Measurements from ENCODE around the gene PHEX. TPM values are rescaled to one million over a fixed set of nuclear protein-coding genes. Genes with fewer than 3 reads are reported as not detected.

The PHEX gene
- total and polyA plus RNA-seq, 2 experiments from 2014 or later = 0.05 to 0.21 TPM

DNA sequence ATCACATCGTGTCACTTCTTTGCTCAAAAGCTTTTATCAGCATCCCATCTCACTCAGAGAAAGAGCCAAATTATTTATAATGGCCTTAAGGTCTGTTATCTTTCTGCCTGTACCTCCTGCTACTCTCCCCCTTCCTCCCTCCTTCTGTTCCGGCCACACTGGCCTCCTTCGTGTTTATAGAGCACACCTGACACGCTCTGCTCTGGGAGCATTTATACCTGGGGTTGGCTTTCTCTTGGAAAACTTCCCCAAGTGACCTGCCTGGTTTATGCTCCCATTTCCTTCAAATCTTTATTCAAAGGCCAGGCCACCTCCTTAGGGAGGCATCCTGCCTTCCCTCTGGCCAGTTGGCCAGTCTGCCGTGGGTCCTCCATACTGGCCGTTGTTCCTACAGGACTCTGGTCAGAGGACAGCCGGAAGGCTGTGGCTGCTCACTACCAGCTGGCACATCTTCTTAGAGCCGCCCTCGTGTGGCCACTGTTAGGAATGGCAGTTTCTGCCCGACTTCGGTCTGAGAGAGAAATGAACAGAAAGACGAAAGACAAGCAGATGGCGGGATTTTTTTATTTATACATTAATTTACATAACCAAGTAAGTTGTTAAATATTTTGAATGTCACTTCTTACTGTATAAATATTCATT lies 160.4 kb downstream of the PHEX start:
- Histone ChIP-seq H3K27ac (ENCODE audit: low read depth) (no peak overlapping the region), H3K79me2 (replicated peaks; ENCODE audit: insufficient read depth) (no peaks in the 10 kb centered on the region), H3K4me3 (no peak overlapping the region), H3K27me3 (ENCODE audit: insufficient read depth) (no peaks in the 10 kb centered on the region), H3K4me2 (no peak overlapping the region), H3K4me1 (ENCODE audit: insufficient read depth) (no peaks in the 10 kb centered on the region), H3F3A (replicated peaks; ENCODE audit: low read depth) (no peaks in the 10 kb centered on the region), H2AFZ (0 out of 2 replicates have a peak overlapping the region, but pooled peaks have one; percentile 56), H4K20me1 (replicated peaks; ENCODE audit: insufficient read depth) (no peaks in the 10 kb centered on the region), H3K9me2 (ENCODE audit: insufficient read depth) (no peaks in the 10 kb centered on the region), H3K36me3 (ENCODE audit: insufficient read depth) (no peaks in the 10 kb centered on the region)
- H3K27ac Mint-ChIP-seq = no peak overlapping the region
- TF ChIP-seq CTCF (conservative IDR thresholded peaks at IDR 0.05; ENCODE audit: low read depth in 2 of 2) = peak; percentile 59 to 73
- no peak for TF ChIP-seq POLR2AphosphoS5 (IDR thresholded peaks at IDR 0.05; ENCODE audit: low read depth)
- TF ChIP-seq STAT1 (IDR thresholded peaks at IDR 0.05; ENCODE audit: unreplicated experiment) = no peak
- H3K4me1 Mint-ChIP-seq = no peaks in the 10 kb centered on the region
- H3K9me3 Mint-ChIP-seq = no peaks in the 10 kb centered on the region
- DNase-seq (ENCODE audit: low spot score) (peak; percentile 73), ATAC-seq (peak; percentile 84)
- no peaks in the 10 kb centered on the region for H3K27me3 Mint-ChIP-seq (ENCODE audit: insufficient read depth, low read depth, poor library complexity)
- H3K36me3 Mint-ChIP-seq (ENCODE audit: low read depth) = no peaks in the 10 kb centered on the region
- H3K4me3 Mint-ChIP-seq = no peak overlapping the region

DNA sequence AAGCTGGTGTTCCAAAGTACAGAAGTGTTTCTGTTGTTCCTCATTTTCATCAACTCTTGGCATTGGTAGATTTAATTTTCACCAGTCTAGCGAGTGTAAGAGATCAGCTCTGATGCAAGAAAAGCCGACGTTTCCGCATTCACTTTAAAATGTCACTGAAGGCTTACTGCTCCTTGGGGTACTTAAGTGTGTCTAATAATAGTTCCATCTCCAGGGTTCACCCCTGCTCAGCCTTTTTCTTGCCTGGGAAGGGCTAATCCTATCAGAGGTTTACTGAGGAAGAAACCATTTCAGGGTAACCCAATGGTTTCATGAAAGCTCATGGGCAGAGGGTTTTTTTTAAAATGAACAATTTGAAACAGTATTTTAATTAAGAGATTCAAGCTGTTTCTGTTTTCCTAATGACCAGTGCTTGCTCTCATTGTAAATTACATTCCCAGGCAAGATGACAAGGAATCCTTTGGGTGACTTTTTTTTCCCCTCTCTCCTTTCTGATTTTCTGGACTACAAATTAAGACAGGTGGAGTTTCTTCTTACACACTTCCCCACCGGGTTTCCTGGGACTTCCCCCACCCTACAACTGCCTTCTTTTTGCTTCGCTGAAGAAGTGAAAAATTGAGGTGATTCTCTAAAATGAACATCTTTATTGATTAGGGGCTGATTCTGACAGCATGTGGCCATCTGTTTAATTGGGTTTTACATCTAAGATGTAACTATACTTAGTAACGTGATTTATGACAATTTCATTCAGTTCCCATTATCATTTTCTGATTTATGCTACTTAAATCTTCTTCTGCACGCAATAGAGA lies 161.9 kb downstream of the PHEX start:
- H3K27ac ChIP-seq (ENCODE audit: low read depth) = no peak overlapping the region
- H3K9me2 ChIP-seq (ENCODE audit: insufficient read depth) = no peaks in the 10 kb centered on the region
- no peaks in the 10 kb centered on the region for H3K4me1 ChIP-seq (ENCODE audit: insufficient read depth)
- Mint-ChIP-seq H3K27me3 (ENCODE audit: insufficient read depth, low read depth, poor library complexity) (no peaks in the 10 kb centered on the region), H3K27ac (no peak overlapping the region), H3K36me3 (ENCODE audit: low read depth) (no peaks in the 10 kb centered on the region), H3K4me3 (no peak overlapping the region), H3K4me1 (no peaks in the 10 kb centered on the region), H3K9me3 (no peaks in the 10 kb centered on the region)
- no peaks in the 10 kb centered on the region for H3K36me3 ChIP-seq (ENCODE audit: insufficient read depth)
- DNase-seq (ENCODE audit: low spot score) (no peak), ATAC-seq (no peak)
- H3K4me2 ChIP-seq = no peak overlapping the region
- H3K79me2 ChIP-seq (replicated peaks; ENCODE audit: insufficient read depth) = no peaks in the 10 kb centered on the region
- H3K27me3 ChIP-seq (ENCODE audit: insufficient read depth) = no peaks in the 10 kb centered on the region
- H4K20me1 ChIP-seq (replicated peaks; ENCODE audit: insufficient read depth) = no peaks in the 10 kb centered on the region
- no peak overlapping the region for H3K4me3 ChIP-seq
- H2AFZ ChIP-seq = no peak overlapping the region
- H3F3A ChIP-seq (replicated peaks; ENCODE audit: low read depth) = no peaks in the 10 kb centered on the region
- TF ChIP-seq POLR2AphosphoS5 (IDR thresholded peaks at IDR 0.05; ENCODE audit: low read depth) (no peak), ETS1 (IDR thresholded peaks at IDR 0.05) (no peak), EZH2 (IDR thresholded peaks at IDR 0.05; ENCODE audit: low read depth, unreplicated experiment) (no peak), STAT1 (IDR thresholded peaks at IDR 0.05; ENCODE audit: unreplicated experiment) (no peak), ZNF462 (CRISPR knock-in tag; IDR thresholded peaks at IDR 0.05) (no peak), EZH2phosphoT487 (IDR thresholded peaks at IDR 0.05; ENCODE audit: unreplicated experiment) (no peak), ZNF331 (CRISPR knock-in tag; IDR thresholded peaks at IDR 0.05; ENCODE audit: low read depth) (no peak), CREB1 (CRISPR knock-in tag; IDR thresholded peaks at IDR 0.05; ENCODE audit: low read depth) (no peak), ZNF114 (CRISPR knock-in tag; IDR thresholded peaks at IDR 0.05) (no peak)
